Keratinocyte (primary cell): ENCODE results near the gene NSMCE3. TPM values are rescaled to one million over a fixed set of nuclear protein-coding genes. Genes with fewer than 3 reads are reported as not detected.

ENCODE experiments used
- DNase-seq: peaks from one replicate; pipeline ENCODE4 v3.0.0-alpha.2; 2011; ENCODE audit warnings: low read depth, missing footprints, low spot score
- FAIRE-seq: peaks from 2 replicates; lab custom pipeline; 2011; peaks lifted over from hg19 to GRCh38; lab: Jason Lieb, UNC
- H2AFZ ChIP-seq: 2 replicates; pipeline ENCODE4 v1.6.0; 2012; ENCODE audit warnings: low read length, control low read depth, inconsistent platforms; ENCODE audit not compliant: control insufficient read depth
- H3K27ac ChIP-seq: 2 replicates; pipeline ENCODE4 v1.5.1; 2011; ENCODE audit warnings: low read length; ENCODE audit not compliant: control insufficient read depth, insufficient read depth
- H3K27me3 ChIP-seq: 3 replicates; pipeline ENCODE4 v1.6.0; 2011; ENCODE audit warnings: low read length; ENCODE audit not compliant: control insufficient read depth, insufficient read depth; ENCODE audit errors: extremely low read depth
- H3K36me3 ChIP-seq, 2 experiments: 2 replicates in 1 of 2; 3 replicates in 1 of 2; pipeline ENCODE4 v1.5.1; 2011; ENCODE audit warnings: low read length in 2 of 2, mild to moderate bottlenecking in 1 of 2; ENCODE audit not compliant: control insufficient read depth in 2 of 2, insufficient read depth in 2 of 2; ENCODE audit errors: extremely low read depth in 1 of 2
- H3K4me1 ChIP-seq: 3 replicates; pipeline ENCODE4 v1.5.1; 2011; ENCODE audit warnings: low read length; ENCODE audit not compliant: control insufficient read depth, insufficient read depth; ENCODE audit errors: extremely low read depth
- H3K4me2 ChIP-seq: 3 replicates; pipeline ENCODE4 v1.6.0; 2011; ENCODE audit warnings: low read depth, low read length; ENCODE audit not compliant: control insufficient read depth, insufficient read depth; ENCODE audit errors: extremely low read depth
- H3K4me3 ChIP-seq, 3 experiments: fragments of 200-600 bp in 1 of 3; sonication (generic) in 1 of 3; 2 replicates in 2 of 3; 3 replicates in 1 of 3; pipeline ENCODE4 v1.5.1; 2011 to 2016; ENCODE audit warnings: low read length in 3 of 3, mild to moderate bottlenecking in 3 of 3, control low read depth in 2 of 3, inconsistent platforms in 1 of 3, low read depth in 1 of 3, mixed read lengths in 1 of 3, mixed run types in 1 of 3, moderate library complexity in 1 of 3; ENCODE audit not compliant: control insufficient read depth in 2 of 3, insufficient read depth in 2 of 3; ENCODE audit errors: extremely low read depth in 1 of 3
- H3K79me2 ChIP-seq: 2 replicates; pipeline ENCODE4 v1.6.0; 2012; ENCODE audit warnings: low read length; ENCODE audit not compliant: control insufficient read depth, insufficient read depth
- H3K9ac ChIP-seq: 3 replicates; pipeline ENCODE4 v1.6.0; 2011; ENCODE audit warnings: low read length; ENCODE audit not compliant: control insufficient read depth, insufficient read depth; ENCODE audit errors: extremely low read depth
- H3K9me1 ChIP-seq: 3 replicates; pipeline ENCODE4 v1.6.0; 2011; ENCODE audit warnings: low read length; ENCODE audit not compliant: control insufficient read depth, insufficient read depth; ENCODE audit errors: extremely low read depth
- H3K9me3 ChIP-seq: 2 replicates; pipeline ENCODE4 v1.5.1; 2012; ENCODE audit warnings: low read depth, low read length; ENCODE audit not compliant: control insufficient read depth
- H4K20me1 ChIP-seq: 3 replicates; pipeline ENCODE4 v1.6.0; 2011; ENCODE audit warnings: low read length; ENCODE audit not compliant: control insufficient read depth, insufficient read depth; ENCODE audit errors: extremely low read depth
- EZH2 ChIP-seq: IDR thresholded peaks from one replicate; pipeline ENCODE4 v1.6.1; 2012; ENCODE audit warnings: inconsistent platforms, mild to moderate bottlenecking, low read length, moderate library complexity
- dilution Hi-C: fragments of 300-500 bp; cut with MboI; formaldehyde crosslinking; loops from one replicate; pipeline ENCODE4 v1.7.0; 2020; ENCODE audit warnings: low sequenced_read_pairs; ENCODE audit not compliant: extremely low pct_ligation_motif_present
- polyA plus RNA-seq, 5 experiments: library from polyadenylated mRNA; depleted of rRNA in 3 of 5; stranded (reverse) in 3 of 5; stranded (forward) in 1 of 5; unstranded in 1 of 5; fragments of >200 nt; gene quantifications; 1 replicate in 1 of 5; 2 replicates in 3 of 5; 3 replicates in 1 of 5; pipeline versions ENCODE4 v1.2.1 to v1.2.3, GENCODE V29; 2011 to 2012; ENCODE audit warnings: missing spikeins in 2 of 5, low read depth in 1 of 5, low replicate concordance in 1 of 5
- TF ChIP-seq, protein P1 (sequence below), 3 experiments: IDR thresholded peaks in 1 of 3; conservative IDR thresholded peaks in 1 of 3; optimal IDR thresholded peaks in 1 of 3; 2 replicates in 2 of 3; 3 replicates in 1 of 3; pipeline versions ENCODE3 to v1.5.1; 2011; ENCODE audit warnings: low read length in 3 of 3, mild to moderate bottlenecking in 3 of 3, moderate library complexity in 2 of 3, control low read depth in 1 of 3, inconsistent platforms in 1 of 3; ENCODE audit not compliant: insufficient read depth in 2 of 3; ENCODE audit errors: extremely low read depth in 1 of 3

NSMCE3 gene
- polyA plus RNA-seq, 1 donor (not counting 4 experiments of a cell fraction or from before 2014, with no cell fraction given), result 8.4 TPM

DNA sequence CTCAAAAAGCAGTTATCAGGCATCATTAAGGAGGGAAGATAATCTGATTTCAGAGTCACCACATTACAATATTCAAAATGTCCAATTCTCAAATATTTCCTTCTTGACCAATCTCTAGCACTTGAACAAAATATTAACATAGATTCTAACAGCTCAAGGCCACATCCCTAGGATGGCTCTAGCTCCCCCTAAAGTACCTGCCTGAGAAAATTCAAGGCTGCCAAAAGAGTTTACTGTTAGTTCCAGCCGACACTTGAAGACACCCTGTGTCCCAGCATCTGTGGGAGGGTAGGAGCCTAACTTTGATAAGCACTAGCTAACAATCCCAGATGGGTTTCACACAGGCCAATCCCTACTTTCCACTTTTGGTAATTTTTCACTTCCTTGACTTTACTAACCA, 10.4 kb downstream of the NSMCE3 start:
- Histone ChIP-seq H3K9ac (no peak overlapping the region), H3K79me2 (no peaks in the 10 kb centered on the region), H3K27me3 (no peaks in the 10 kb centered on the region), H3K36me3 (no peaks in the 10 kb centered on the region), H3K27ac (no peak overlapping the region), H3K4me1 (no peaks in the 10 kb centered on the region), H4K20me1 (no peaks in the 10 kb centered on the region), H3K4me2 (no peak overlapping the region), H3K9me1 (no peaks in the 10 kb centered on the region), H3K9me3 (no peaks in the 10 kb centered on the region), H2AFZ (no peak overlapping the region), H3K4me3 (no peak overlapping the region)
- dilution Hi-C loops, result no loop called here
- no peak for FAIRE-seq
- DNase-seq, result no peak
- no peak for TF ChIP-seq EZH2
- TF ChIP-seq, protein P1, sequence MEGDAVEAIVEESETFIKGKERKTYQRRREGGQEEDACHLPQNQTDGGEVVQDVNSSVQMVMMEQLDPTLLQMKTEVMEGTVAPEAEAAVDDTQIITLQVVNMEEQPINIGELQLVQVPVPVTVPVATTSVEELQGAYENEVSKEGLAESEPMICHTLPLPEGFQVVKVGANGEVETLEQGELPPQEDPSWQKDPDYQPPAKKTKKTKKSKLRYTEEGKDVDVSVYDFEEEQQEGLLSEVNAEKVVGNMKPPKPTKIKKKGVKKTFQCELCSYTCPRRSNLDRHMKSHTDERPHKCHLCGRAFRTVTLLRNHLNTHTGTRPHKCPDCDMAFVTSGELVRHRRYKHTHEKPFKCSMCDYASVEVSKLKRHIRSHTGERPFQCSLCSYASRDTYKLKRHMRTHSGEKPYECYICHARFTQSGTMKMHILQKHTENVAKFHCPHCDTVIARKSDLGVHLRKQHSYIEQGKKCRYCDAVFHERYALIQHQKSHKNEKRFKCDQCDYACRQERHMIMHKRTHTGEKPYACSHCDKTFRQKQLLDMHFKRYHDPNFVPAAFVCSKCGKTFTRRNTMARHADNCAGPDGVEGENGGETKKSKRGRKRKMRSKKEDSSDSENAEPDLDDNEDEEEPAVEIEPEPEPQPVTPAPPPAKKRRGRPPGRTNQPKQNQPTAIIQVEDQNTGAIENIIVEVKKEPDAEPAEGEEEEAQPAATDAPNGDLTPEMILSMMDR (optimal IDR thresholded peaks at IDR 0.05 in 1 of 3, IDR thresholded peaks at IDR 0.05 in 1 of 3, conservative IDR thresholded peaks at IDR 0.05 in 1 of 3; ENCODE audit: extremely low read depth in 1 of 3, insufficient read depth in 2 of 3, low read length in 3 of 3), result no peak

DNA sequence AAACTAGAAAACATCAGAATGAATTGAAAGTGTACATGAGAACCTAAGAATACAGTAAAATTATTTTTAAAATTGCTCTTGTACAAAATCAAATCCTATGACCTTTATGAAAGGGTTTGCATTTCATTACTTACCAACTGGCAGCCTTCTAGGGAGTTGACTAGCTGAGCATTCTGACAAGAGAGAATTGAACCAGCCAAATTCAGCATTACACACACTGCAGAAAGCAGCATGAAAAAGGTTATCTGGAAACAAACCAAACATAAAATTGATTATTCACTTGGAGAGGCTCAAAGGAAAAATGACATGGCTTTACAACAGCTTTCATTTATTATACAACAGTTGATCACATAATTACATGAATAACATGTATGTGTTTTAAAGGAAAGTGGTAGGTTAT, 17.4 kb downstream of the NSMCE3 start:
- H3K36me3 ChIP-seq, result no peaks in the 10 kb centered on the region
- no peak overlapping the region for H3K4me3 ChIP-seq
- H3K27ac ChIP-seq, result no peak overlapping the region
- TF ChIP-seq, protein P1 (optimal IDR thresholded peaks at IDR 0.05 in 1 of 3, IDR thresholded peaks at IDR 0.05 in 1 of 3, conservative IDR thresholded peaks at IDR 0.05 in 1 of 3; ENCODE audit: extremely low read depth in 1 of 3, insufficient read depth in 2 of 3, low read length in 3 of 3), result no peak
- TF ChIP-seq EZH2, result no peak
- FAIRE-seq, result no peak
- no peaks in the 10 kb centered on the region for H4K20me1 ChIP-seq
- no peak overlapping the region for H2AFZ ChIP-seq
- H3K79me2 ChIP-seq, result no peaks in the 10 kb centered on the region
- no peaks in the 10 kb centered on the region for H3K9me1 ChIP-seq
- no peak overlapping the region for H3K4me2 ChIP-seq
- H3K9ac ChIP-seq, result no peak overlapping the region
- H3K27me3 ChIP-seq, result no peaks in the 10 kb centered on the region
- H3K4me1 ChIP-seq, result no peaks in the 10 kb centered on the region
- H3K9me3 ChIP-seq, result no peaks in the 10 kb centered on the region
- no peak for DNase-seq
- dilution Hi-C loops, result no loop called here
